COR-L47 (cell line): ENCODE results near the gene TSSK6.

Source experiments
- DNase-seq: peaks from one replicate; lab custom pipeline; 2025; lab: John Stamatoyannopoulos, UW

TSSK6 gene

DNA sequence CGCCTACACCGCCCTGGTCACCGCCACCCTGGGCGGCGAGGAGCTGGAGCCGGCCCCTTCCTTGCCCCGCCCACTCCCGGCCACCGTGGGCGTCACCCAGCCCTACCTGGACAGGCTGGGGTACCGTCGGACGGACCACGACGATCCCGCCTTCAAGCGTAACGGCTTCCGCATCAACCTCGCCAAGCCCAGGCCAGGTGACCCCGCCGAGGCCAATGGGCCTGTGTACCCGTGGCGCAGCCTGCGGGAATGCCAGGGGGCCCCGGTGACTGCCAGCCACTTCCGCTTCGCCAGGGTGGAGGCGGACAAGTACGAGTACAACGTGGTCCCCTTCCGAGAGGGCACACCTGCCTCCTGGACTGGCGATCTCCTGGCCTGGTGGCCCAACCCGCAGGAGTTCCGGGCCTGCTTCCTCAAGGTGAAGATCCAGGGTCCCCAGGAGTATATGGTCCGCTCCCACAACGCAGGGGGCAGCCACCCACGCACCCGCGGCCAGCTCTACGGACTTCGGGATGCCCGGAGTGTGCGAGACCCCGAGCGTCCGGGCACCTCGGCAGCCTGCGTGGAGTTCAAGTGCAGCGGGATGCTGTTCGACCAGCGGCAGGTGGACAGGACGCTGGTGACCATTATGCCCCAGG is 29.7 kb upstream of the TSSK6 start:
- DNase-seq: no peak

GRCh38 chr19:19544257-19544953 is 29.1 kb upstream of the TSSK6 start:
- no peak for DNase-seq

- no peak for DNase-seq
Measured at GRCh38 chr19:19543640-19544039, 28.3 kb upstream of the TSSK6 start.

DNA sequence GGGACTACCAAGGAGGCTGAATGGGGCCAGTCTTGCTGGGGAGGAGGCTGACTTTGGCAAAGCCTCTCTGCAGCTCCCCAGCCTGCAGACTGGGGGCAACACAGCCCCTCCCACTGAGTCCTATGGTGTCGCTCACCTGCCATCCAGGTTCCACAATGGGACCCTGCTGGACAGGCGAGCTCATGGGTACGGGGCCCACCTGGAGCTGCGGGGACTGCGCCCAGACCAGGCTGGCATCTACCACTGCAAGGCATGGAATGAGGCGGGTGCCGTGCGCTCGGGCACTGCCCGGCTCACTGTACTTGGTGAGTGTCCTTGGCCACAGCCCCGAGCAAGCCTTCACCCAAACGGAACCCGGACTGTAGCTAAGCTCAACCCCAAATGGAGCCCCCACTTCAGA is 27.8 kb upstream of the TSSK6 start:
- no peak for DNase-seq

DNA sequence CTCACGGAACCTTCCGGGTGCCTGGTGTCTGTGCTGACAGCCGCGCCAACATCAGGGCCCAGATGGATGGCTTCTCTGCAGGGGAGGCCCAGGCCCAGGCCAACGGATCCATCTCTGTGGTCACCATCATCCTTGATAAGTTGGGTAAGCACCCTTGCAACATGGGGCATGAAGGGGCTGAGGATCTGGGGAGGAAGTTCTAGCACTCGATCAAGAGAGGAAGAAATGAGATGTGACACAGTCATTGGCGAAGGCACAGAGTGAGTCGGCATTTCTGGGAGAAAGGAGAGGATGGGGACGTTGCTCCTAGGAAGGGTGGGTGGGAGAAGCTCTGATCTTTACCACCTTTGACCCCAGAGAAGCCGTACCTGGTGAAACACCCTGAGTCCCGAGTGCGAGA is 27.2 kb upstream of the TSSK6 start:
- DNase-seq: no peak

DNA sequence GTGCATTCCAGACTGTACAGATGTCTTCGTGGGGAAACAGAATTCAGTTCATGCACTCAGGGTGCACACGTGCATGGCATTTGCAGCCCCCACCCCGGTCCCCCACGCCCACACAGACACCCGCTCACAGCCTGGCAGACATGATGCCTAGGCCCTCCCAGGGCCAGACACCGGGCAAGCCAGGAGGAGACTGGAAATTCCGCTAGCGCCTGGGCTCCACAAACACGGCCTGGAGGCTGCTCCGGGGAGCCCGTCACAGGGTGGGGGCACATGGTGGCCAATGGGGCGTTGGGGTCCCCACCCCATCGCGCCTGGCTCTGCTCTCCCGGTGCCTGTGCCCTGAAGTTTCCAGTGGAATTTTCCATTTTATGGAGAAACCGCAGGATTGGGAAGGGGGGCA is 26.3 kb upstream of the TSSK6 start:
- DNase-seq: no peak

- DNase-seq: no peak
Measured at GRCh38 chr19:19540715-19541515, 25.6 kb upstream of the TSSK6 start.

DNA sequence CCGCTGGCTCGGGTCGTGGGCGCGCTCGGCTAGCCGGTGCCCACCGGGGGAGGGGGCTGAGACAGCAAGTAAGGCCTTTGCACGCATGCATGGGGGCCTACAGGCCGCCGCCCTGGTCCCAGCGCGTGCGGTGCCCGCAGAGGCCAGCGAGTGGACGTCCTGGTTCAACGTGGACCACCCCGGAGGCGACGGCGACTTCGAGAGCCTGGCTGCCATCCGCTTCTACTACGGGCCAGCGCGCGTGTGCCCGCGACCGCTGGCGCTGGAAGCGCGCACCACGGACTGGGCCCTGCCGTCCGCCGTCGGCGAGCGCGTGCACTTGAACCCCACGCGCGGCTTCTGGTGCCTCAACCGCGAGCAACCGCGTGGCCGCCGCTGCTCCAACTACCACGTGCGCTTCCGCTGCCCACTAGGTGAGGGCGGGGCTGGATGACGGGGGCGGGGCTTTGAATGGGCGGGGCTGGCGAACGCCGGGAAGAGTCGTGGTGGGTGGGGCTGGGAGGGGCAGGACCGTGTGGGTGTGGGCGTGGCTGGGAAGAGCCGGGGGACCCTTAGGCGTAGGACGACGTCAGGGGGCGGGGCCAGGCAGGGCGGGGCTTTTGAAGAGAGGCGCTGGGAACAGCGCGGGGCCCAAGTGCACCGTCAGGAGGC is 24.8 kb upstream of the TSSK6 start:
- DNase-seq: no peak

DNA sequence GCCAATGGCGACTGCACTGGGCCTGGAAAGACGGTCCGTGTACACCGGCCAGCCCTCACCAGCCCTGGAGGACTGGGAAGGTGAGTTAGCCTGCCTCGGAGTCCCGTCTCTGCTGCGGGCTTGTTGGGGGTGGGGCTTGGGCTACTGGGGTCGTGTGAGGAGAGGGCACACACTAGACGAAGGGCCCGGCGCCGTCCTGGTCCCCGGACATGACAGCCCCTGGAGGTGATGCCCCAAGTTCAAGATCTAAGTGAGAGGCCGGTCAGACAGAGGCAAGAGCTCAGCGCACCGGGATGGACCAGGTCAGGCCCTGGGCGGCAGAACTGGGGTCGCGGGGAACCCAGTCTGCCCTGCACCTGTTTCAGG is 24.3 kb upstream of the TSSK6 start:
- DNase-seq: no peak

GRCh38 chr19:19538785-19539166 is 23.4 kb upstream of the TSSK6 start:
- no peak for DNase-seq

- no peak for DNase-seq
Measured at GRCh38 chr19:19538061-19538784, 22.9 kb upstream of the TSSK6 start, which contains the start of gene CILP2. Gene CILP2, plus strand, starts transcription at chr19:19538265. Its CDS starts 85 bp downstream, at chr19:19538350.

- no peak for DNase-seq
Measured at GRCh38 chr19:19537075-19538048, 22.0 kb upstream of the TSSK6 start.

GRCh38 chr19:19535311-19536191 is 20.2 kb upstream of the TSSK6 start:
- no peak for DNase-seq

DNA sequence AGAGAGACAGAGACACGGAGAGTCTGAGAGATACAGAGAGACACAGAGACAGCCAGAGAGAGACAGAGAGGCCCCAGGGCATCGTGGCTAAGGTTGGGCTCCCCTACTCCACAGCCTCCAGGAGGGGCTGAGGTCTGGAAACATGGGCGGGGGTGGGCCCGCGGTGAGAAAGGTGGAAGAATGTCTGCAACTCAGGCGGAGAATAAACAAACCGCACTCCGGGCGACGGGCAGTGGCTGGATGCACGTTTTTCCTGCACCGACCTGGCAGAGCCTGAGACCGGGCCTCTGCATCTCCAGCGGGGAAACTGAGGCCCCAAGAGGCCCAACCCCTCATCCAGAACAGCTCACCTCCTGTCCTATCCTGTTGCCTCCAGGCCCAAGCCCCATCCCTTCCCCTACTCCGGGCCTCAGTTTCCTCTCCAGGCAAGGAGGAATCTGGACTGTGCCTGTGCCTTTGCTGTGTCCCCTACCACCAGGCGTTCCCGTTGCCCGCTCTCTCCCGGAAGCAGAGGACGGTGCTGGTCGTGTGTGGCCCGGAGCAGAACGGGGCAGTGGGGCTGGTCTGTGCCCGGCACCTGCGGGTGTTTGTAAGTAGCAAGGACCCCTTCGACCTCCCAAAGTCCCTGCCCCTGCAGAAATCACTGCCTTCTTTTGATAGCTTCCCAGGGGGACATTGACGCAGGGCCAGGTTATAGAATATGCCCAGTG is 19.4 kb upstream of the TSSK6 start:
- DNase-seq: no peak

GRCh38 chr19:19533841-19534240 is 18.5 kb upstream of the TSSK6 start:
- DNase-seq: no peak

- DNase-seq: no peak
Measured at GRCh38 chr19:19532806-19533701, 17.7 kb upstream of the TSSK6 start.

GRCh38 chr19:19531951-19532805 is 16.8 kb upstream of the TSSK6 start:
- peak; percentile 57 for DNase-seq
